Measurements from ENCODE around the gene OSBPL7. TPM values are rescaled to one million over a fixed set of nuclear protein-coding genes. Genes with fewer than 3 reads are reported as not detected.

The OSBPL7 gene, protein sequence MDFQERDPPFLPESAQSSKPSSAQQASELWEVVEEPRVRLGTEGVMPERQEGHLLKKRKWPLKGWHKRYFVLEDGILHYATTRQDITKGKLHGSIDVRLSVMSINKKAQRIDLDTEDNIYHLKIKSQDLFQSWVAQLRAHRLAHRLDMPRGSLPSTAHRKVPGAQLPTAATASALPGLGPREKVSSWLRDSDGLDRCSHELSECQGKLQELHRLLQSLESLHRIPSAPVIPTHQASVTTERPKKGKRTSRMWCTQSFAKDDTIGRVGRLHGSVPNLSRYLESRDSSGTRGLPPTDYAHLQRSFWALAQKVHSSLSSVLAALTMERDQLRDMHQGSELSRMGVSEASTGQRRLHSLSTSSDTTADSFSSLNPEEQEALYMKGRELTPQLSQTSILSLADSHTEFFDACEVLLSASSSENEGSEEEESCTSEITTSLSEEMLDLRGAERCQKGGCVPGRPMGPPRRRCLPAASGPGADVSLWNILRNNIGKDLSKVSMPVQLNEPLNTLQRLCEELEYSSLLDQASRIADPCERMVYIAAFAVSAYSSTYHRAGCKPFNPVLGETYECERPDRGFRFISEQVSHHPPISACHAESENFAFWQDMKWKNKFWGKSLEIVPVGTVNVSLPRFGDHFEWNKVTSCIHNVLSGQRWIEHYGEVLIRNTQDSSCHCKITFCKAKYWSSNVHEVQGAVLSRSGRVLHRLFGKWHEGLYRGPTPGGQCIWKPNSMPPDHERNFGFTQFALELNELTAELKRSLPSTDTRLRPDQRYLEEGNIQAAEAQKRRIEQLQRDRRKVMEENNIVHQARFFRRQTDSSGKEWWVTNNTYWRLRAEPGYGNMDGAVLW
- 10 to 100 TPM; 33.2 to 36.1 TPM for total RNA-seq

DNA sequence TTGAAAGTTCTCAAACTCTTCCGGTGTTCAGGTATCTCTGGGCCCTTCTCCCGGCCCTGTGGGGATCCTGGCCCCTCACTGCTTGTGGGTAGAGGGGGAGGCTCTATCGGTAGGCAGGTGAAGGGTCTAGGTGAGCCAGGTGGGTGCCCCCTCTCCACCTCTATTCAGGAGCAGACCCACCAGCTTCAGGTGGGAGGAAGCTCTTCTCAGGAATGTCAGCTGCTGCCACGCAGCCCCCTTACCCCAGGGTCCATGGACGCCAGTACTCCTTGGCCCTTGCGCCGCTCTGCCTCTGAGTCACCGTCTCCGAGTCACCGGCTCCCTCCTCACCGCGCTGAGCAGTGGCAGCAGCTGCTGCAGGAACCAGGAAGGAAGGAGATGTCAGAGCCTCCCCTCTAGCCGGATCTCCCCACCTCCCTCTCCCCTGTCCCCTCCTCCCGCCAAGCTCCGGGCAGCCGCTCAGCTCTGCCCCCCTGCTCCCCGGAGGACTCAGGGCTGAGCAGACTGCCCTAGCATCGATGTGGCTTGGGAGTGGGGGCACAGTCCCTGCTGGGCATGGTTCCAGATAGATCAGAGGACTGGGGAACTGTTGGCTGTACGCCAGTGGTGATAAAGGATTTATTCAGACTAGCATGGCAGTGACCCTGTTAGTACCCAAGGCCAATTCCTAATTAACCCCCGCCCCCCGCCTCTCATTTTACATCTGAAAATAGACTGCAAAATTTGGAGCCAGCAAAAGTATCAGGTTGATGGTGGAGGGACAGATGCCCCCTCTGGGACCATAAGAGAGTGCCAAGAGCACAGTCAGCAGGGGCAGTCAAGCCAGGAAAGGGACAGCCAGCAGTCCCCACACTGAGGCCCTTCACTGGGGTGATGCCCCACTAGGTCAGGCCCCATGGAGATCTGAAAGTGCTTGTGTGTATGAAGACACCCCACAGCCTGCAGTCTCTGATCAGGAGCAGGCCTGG lies at the start of gene OSBPL7:
Gene OSBPL7 (minus strand): TSS at position 371 of the 968 bp plus-strand sequence. CDS start 1,516 bp downstream, outside the sequence.
- Mint-ChIP-seq H3K27me3 (no peaks in the 10 kb centered on the region), H3K27ac (peak within 1 kb of the TSS; percentile 83), H3K4me3 (peak within 1 kb of the TSS; percentile 98), H3K9me3 (no peaks in the 10 kb centered on the region), H3K36me3 (ENCODE audit: low read depth) (peaks cover 40% of the 10 kb centered on the region), H3K4me1 (peaks cover 28% of the 10 kb centered on the region)
- DNase-seq: peak; percentile 83
- ChIA-PET POLR2A (interaction anchor here (1.0 to 3.1 kb wide), 10 partner anchors 9 to 172 kb away, joined by 3 to 76 read pairs (median 4); partner anchors contain the start of genes KPNB1, LRRC46, MRPL10 and SCRN2), CTCF (interaction anchor here (1.2 to 2.6 kb wide), 4 partner anchors 9 to 122 kb away, joined by 3 to 13 read pairs (median 7); partner anchors contain the start of genes LRRC46, MRPL10 and SCRN2)

DNA sequence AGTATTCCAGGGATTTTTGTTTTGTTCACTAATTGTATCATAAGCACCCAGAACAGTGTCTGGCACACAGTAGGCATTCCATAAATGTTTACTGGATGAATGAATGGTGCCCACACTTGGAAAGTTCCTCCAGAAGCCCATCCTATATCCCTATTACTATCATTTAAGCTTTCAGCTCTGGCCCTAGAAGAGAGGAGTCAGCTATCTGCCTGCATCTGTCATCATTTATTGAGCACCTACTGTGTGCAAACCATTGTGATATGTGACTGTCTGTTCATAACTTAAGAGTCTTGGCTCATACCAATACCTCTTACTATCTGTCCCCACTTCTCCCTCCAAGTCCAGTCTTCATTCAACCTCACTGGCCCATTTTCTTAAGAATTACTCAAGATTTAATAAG lies 49.5 kb upstream of the OSBPL7 start:
- Mint-ChIP-seq H3K4me3 (no peak overlapping the region), H3K4me1 (no peaks in the 10 kb centered on the region), H3K9me3 (no peaks in the 10 kb centered on the region), H3K27ac (no peak overlapping the region), H3K27me3 (peaks cover 58% of the 10 kb centered on the region), H3K36me3 (ENCODE audit: low read depth) (no peaks in the 10 kb centered on the region)
- POLR2A ChIA-PET: no interaction called here
- DNase-seq: no peak
- CTCF ChIA-PET: interaction anchor here (0.8 kb wide), 1 partner anchor 30 kb away, joined by 3 read pairs; the partner anchor contains the start of gene SCRN2

DNA sequence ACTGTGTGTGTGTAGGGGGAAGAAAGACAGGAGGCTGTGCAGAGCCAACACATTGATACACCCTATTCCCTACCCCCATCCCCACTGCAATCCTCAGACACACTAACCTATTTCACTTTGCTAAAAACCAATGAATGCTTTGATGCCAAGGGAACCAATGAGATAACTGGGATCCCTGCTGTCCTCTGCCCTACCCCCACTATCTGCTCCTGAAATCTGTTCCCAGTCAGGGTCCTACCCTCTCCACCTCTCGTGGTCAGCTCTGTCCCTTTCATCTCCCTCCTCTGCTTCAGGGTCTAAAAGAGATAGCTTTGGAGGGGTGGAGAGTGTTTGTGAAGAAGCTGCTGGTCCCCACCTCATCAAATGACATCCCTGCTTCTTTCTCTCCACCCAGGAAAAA lies 48.5 kb upstream of the OSBPL7 start:
- ChIA-PET POLR2A (no interaction called here), CTCF (interaction anchor here (0.8 to 1.1 kb wide), 3 partner anchors 10 to 29 kb away, joined by 3 read pairs; partner anchors contain the start of gene SCRN2)
- Mint-ChIP-seq H3K36me3 (ENCODE audit: low read depth) (no peaks in the 10 kb centered on the region), H3K27me3 (peaks cover 48% of the 10 kb centered on the region), H3K4me1 (peaks cover 3% of the 10 kb centered on the region), H3K9me3 (no peaks in the 10 kb centered on the region), H3K4me3 (no peak overlapping the region), H3K27ac (no peak overlapping the region)
- DNase-seq: no peak

DNA sequence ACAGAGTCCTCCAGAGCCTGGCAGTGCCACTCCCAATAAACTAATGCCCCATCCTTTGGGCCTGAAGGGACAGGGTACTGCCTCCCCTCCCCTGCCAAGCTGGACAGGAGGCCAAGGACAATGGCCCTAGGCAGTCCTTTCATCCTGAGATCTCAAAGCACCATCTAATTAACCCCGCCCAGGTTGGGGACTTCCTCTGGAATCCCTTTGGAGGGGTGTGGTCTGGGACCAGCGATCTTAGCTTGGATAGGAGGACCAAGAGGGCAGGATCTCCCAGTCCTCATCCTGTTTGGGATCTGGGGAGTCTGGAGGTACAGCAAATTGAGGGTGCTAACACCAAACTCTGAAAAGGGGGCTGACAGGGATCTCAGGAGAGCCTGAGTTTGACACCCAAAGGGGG lies 47.5 kb upstream of the OSBPL7 start:
- Mint-ChIP-seq H3K36me3 (ENCODE audit: low read depth) (no peaks in the 10 kb centered on the region), H3K4me1 (peaks cover 10% of the 10 kb centered on the region), H3K27ac (no peak overlapping the region), H3K27me3 (peaks cover 40% of the 10 kb centered on the region), H3K4me3 (no peak overlapping the region), H3K9me3 (no peaks in the 10 kb centered on the region)
- POLR2A ChIA-PET: no interaction called here
- CTCF ChIA-PET: interaction anchor here (1.0 to 1.1 kb wide), 2 partner anchors 9 to 28 kb away, joined by 3 read pairs; partner anchors contain the start of gene SCRN2
- no peak for DNase-seq

DNA sequence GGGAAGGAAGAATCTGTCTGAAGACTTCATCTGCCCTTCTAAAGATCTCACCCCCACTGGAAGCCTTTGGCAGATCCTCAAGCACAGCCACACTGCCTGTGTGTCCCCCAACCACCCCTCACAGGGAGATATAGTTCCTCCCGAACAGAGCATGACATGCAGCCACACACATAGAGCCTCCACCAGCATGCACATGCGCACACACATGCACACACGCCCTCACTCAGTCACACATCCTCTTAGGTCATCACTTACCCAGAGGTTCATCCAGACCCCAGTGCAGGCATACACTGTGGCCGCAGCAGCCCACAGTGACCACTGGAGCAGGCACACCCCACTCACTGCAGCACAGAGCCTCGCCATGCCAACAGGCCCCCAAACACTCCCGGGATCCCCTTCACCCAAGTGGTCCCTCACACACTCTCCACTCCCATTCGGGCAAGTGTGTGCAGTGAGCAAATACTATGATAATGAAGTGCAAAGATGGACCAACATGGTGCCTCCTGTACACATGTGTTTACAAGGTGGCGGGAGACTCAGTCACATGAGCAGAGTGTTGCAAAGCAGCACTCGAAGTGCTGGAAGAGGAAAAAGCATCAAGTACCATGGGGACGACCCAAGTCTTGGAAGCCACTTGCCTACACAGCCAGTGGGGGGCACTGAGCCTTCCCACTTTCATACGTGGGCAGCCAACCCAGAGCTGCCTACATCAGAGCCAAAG lies 46.4 kb upstream of the OSBPL7 start:
- Mint-ChIP-seq H3K27ac (no peak overlapping the region), H3K9me3 (no peaks in the 10 kb centered on the region), H3K4me3 (no peak overlapping the region), H3K27me3 (peaks cover 31% of the 10 kb centered on the region), H3K36me3 (ENCODE audit: low read depth) (no peaks in the 10 kb centered on the region), H3K4me1 (peaks cover 14% of the 10 kb centered on the region)
- POLR2A ChIA-PET: no interaction called here
- CTCF ChIA-PET: interaction anchor here (0.6 kb wide), 2 partner anchors 25 to 808 kb away, joined by 3 read pairs; no protein-coding TSS in a partner anchor
- DNase-seq: no peak

DNA sequence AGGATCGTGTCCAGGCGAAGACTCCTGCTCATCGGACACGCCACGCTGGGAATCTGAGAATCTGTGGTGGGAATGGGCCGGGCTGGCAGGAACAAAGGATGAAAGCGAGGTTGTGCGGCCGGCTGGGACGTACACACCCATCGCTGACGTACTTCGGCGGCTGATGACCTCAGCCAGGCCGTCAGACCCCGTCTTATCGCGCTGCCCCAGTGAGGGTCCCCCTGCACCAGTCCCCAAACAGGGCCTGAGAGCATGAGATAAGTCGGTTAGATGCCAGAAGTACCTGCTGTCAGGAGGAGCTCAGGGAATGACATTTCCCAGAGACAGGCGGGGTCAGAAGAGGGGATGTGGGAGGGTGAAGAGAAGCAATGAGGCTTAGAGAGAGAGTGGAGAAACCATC lies 45.3 kb upstream of the OSBPL7 start:
- Mint-ChIP-seq H3K36me3 (ENCODE audit: low read depth) (no peaks in the 10 kb centered on the region), H3K4me1 (peaks cover 14% of the 10 kb centered on the region), H3K4me3 (no peak overlapping the region), H3K27me3 (peaks cover 27% of the 10 kb centered on the region), H3K27ac (no peak overlapping the region), H3K9me3 (no peaks in the 10 kb centered on the region)
- CTCF ChIA-PET: interaction anchor here (0.6 kb wide), 1 partner anchor 24 kb away, joined by 3 read pairs; no protein-coding TSS in a partner anchor
- POLR2A ChIA-PET: no interaction called here
- DNase-seq: no peak

DNA sequence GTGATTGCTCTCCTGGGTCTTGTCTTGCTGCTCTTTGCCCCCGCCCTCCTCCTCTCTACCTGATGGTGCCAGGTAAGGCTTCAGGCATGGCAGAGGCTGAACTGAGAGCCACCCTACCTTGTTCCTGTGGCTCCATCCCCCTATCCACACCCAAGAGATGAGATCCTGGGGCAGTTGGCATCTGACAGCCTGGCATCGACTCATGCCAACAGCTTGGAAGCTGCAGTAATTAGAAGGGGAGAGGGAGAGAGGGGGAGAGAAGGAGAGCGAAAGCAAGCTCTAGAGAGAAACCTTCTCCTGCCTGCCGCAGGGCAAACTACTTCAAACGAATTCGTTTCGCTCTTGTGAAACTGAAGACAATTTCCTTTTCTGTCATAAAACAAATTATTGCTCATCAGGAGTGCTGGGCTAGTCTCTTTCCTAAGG lies 43.2 kb upstream of the OSBPL7 start:
- no peaks in the 10 kb centered on the region for H3K9me3 Mint-ChIP-seq
- ChIA-PET POLR2A (interaction anchor here (0.9 to 1.4 kb wide), 3 partner anchors 22 to 33 kb away, joined by 3 to 5 read pairs (median 3); partner anchors contain the start of genes LRRC46, MRPL10 and SCRN2), CTCF (interaction anchor here (1.0 to 4.1 kb wide), 4 partner anchors 10 to 82 kb away, joined by 3 to 18 read pairs (median 4); no protein-coding TSS in a partner anchor)
- no peak for DNase-seq
- H3K27ac Mint-ChIP-seq: no peak overlapping the region
- H3K36me3 Mint-ChIP-seq (ENCODE audit: low read depth): no peaks in the 10 kb centered on the region
- no peak overlapping the region for H3K4me3 Mint-ChIP-seq
- H3K4me1 Mint-ChIP-seq: peaks cover 14% of the 10 kb centered on the region
- H3K27me3 Mint-ChIP-seq: peaks cover 17% of the 10 kb centered on the region

DNA sequence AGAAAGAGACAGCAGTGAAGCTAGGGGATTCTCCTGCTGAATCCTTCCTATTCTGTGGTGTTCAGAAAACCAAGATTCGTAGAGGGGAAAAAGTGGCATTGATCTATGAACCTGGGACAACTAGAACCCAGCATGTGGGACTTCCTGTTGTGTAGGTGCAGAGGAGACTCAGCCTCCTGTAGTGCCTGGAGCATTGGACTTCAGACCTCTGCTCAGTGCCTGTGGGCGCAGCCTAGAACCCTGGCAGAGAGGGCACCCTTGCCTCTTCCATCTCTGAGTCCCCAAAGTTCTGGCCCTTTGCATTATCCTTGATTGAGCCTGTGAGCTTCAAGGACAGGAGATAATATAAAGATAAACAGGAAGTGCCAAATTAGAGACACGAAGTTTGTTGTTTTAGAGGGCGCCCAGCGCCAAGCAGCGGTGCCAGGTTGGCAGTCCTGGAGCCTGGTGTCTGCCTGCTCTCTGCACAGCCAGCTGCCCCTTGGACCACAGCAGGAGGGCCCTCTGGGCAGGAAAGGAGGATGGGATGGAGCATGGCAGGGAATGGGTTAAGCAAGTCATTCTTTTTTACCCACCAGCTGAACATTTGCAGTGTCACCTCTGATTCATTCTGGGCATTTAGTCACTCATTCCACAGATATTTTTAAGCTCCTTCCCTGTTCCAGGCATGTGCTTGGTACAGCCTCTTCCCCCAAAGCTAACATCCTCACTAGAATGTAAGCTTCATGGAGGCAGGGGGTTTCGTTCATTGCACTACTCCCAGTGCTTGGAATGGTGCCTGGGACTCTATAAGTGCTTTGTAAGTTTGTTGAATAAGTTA lies 41.2 kb upstream of the OSBPL7 start:
- H3K4me1 Mint-ChIP-seq: peaks cover 14% of the 10 kb centered on the region
- no peak overlapping the region for H3K27ac Mint-ChIP-seq
- DNase-seq: no peak
- H3K9me3 Mint-ChIP-seq: no peaks in the 10 kb centered on the region
- ChIA-PET CTCF (interaction anchor here (0.6 to 4.1 kb wide), 8 partner anchors 13 to 1084 kb away, joined by 3 to 18 read pairs (median 4); no protein-coding TSS in a partner anchor), POLR2A (interaction anchor here (1.1 kb wide), 1 partner anchor 33 kb away, joined by 5 read pairs; the partner anchor contains the start of gene SP2)
- no peak overlapping the region for H3K4me3 Mint-ChIP-seq
- H3K36me3 Mint-ChIP-seq (ENCODE audit: low read depth): no peaks in the 10 kb centered on the region
- H3K27me3 Mint-ChIP-seq: peaks cover 22% of the 10 kb centered on the region

DNA sequence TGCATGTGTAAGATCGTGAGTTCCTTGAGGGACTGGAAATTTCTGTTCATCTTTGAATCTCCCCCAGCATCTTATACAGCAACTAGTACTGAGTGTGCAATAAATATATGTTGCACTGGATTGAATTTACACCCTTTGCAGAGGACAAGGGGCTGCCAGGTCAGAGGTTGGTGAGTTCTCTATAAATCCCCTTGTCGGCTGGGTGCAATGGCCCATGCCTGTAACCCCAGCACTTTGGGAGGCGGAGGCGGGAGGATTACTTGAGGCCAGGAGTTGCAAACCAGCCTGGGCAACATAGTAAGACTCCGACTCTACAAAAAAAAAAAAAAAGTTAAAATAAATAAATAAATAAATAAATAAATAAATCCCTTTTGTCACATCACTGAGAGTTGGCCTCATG lies 38.8 kb upstream of the OSBPL7 start:
- Mint-ChIP-seq H3K36me3 (ENCODE audit: low read depth) (no peaks in the 10 kb centered on the region), H3K27ac (no peak overlapping the region), H3K9me3 (no peaks in the 10 kb centered on the region), H3K27me3 (peaks cover 38% of the 10 kb centered on the region), H3K4me1 (peaks cover 14% of the 10 kb centered on the region), H3K4me3 (no peak overlapping the region)
- ChIA-PET CTCF (interaction anchor here (1.4 to 2.0 kb wide), 2 partner anchors 9 to 18 kb away, joined by 3 to 8 read pairs; no protein-coding TSS in a partner anchor), POLR2A (interaction anchor here (1.5 kb wide), 1 partner anchor 11 kb away, joined by 4 read pairs; no protein-coding TSS in a partner anchor)
- DNase-seq: no peak

DNA sequence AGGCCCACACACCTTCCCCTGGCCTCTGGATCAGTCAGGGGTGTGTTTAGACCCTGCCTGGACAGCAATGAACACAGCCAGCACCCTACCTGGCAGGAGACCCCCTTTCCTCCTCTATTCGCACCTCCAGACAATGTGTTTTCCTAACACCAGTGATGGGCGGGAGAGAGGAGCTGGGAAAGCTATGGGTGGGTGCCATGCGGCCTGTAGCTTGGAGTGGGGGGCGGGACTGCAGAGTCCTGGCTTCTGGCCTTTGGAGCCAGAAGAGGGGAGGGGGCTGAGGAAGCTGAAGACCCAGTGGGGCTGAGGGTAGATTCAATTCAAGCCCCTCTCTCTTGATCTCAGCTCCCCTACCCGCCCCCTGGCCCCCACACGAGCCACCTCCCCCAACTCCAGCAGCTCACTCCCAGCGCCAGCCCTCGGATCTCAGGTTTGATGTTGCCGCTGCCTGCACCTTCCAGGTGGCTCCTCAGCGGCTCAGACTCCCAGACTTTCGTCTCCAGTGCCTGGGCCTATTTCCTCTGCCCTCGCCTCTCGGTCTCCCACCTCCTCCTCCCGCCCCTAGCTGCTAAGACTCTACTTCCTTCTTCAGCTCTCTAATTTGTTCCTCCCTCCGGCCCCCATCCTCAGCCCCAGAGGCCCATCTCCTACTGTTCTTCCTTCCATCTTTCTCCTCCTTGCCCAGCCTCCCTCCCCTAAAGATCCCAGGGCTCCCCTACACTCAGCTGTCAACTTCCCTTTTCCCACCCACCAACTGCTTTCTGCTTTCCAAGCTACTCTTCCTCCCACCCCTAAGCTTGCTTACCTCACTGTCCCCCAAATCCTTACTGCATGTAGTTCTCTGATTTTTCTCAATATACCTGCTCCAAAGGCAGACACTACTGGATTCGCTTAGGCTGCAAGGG lies 36.2 kb upstream of the OSBPL7 start:
- H3K4me1 Mint-ChIP-seq: no peaks in the 10 kb centered on the region
- peaks cover 64% of the 10 kb centered on the region for H3K27me3 Mint-ChIP-seq
- no peak for DNase-seq
- H3K27ac Mint-ChIP-seq: no peak overlapping the region
- CTCF ChIA-PET: interaction anchor here (0.8 kb wide), 1 partner anchor 32 kb away, joined by 3 read pairs; no protein-coding TSS in a partner anchor
- no peak overlapping the region for H3K4me3 Mint-ChIP-seq
- no peaks in the 10 kb centered on the region for H3K36me3 Mint-ChIP-seq (ENCODE audit: low read depth)
- H3K9me3 Mint-ChIP-seq: no peaks in the 10 kb centered on the region
- POLR2A ChIA-PET: interaction anchor here (1.3 kb wide), 1 partner anchor 9 kb away, joined by 3 read pairs; no protein-coding TSS in a partner anchor

All from activated CD4-positive, alpha-beta memory T cell treated with anti-CD3 and anti-CD28 coated beads, Interleukin-2, amount 10 ng/mL, durations not matched to agents 7 days and 5 days (primary cell).